Tibial nerve (tissue), 3 donors: ENCODE results near the gene PARD6G.

Experiments
- CTCF ChIP-seq, 5 experiments: fragments of 200-600 bp in 3 of 5; fragments of 450-650 bp in 2 of 5; sonication (generic) in 3 of 5; IDR thresholded peaks; one replicate each; pipeline ENCODE4 v1.5.1; 2016 to 2019; ENCODE audit warnings: antibody characterized with exemption in 5 of 5, mild to moderate bottlenecking in 3 of 5, moderate library complexity in 2 of 5
- POLR2A ChIP-seq, 2 donors: fragments of 450-650 bp; IDR thresholded peaks; one replicate each; pipeline ENCODE4 v1.6.1; 2017; ENCODE audit warnings: antibody characterized with exemption in 2 of 2, mild to moderate bottlenecking in 2 of 2, moderate library complexity in 2 of 2

DNA sequence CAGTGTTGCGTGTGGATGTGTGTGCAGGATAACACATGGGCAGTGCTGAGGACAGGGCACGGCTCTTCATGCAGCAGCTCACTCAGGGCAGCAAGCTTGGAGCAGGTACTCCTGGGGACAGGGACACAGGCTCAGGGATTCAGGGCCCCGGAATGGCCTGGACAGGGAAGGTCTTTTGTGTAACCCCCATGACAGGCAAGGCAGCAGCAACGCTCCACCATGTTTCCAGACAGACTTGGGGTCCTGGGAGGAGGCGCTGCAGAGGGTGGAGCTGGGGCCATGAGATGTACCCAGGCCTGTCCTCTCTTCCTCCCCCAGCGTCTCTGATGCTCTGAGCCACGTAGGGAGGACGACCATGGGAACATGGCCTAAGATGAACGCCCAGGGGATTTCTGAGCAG, 80.0 kb downstream of the PARD6G start:
- no peak for TF ChIP-seq CTCF (IDR thresholded peaks at IDR 0.05)
- no peak for TF ChIP-seq POLR2A (IDR thresholded peaks at IDR 0.05)
